Measurements from ENCODE around the gene INO80.

INO80 gene

GRCh38 chr15:40953713-40954074 is 162.4 kb downstream of the INO80 start:
- H3K4me3 ChIP-seq (ENCODE audit: low read depth, low read length) = peak overlapping the region; percentile 91
- no peak for TF ChIP-seq CTCF (IDR thresholded peaks at IDR 0.05; ENCODE audit: low read depth, low read length)

GRCh38 chr15:40952901-40953712 is 163.0 kb downstream of the INO80 start, which contains the start of gene CHAC1:
Gene CHAC1, plus strand, starts transcription at chr15:40953471. Its CDS starts 113 bp downstream, at chr15:40953584.
- no peak for TF ChIP-seq CTCF (IDR thresholded peaks at IDR 0.05; ENCODE audit: low read depth, low read length)
- peak within 1 kb of the TSS; percentile 91 for H3K4me3 ChIP-seq (ENCODE audit: low read depth, low read length)

- TF ChIP-seq CTCF (IDR thresholded peaks at IDR 0.05; ENCODE audit: low read depth, low read length) = no peak
- H3K4me3 ChIP-seq (ENCODE audit: low read depth, low read length) = peak overlapping the region; percentile 91
Measured at GRCh38 chr15:40952301-40952900, 163.7 kb downstream of the INO80 start.

- H3K4me3 ChIP-seq (ENCODE audit: low read depth, low read length) = no peak overlapping the region
- no peak for TF ChIP-seq CTCF (IDR thresholded peaks at IDR 0.05; ENCODE audit: low read depth, low read length)
Measured at GRCh38 chr15:40951764-40952163, 164.3 kb downstream of the INO80 start.

GRCh38 chr15:40949756-40950207 is 166.3 kb downstream of the INO80 start:
- H3K4me3 ChIP-seq (ENCODE audit: low read depth, low read length) = no peak overlapping the region
- TF ChIP-seq CTCF (IDR thresholded peaks at IDR 0.05; ENCODE audit: low read depth, low read length) = no peak

- TF ChIP-seq CTCF (IDR thresholded peaks at IDR 0.05; ENCODE audit: low read depth, low read length) = no peak
- H3K4me3 ChIP-seq (ENCODE audit: low read depth, low read length) = no peak overlapping the region
Measured at GRCh38 chr15:40948706-40949473, 167.2 kb downstream of the INO80 start.

Data from WI38 (cell line).